GM23338 (cell line): Measurements from ENCODE around the gene HMGCL. TPM values are rescaled to one million over a fixed set of nuclear protein-coding genes. Genes with fewer than 3 reads are reported as not detected.

ENCODE experiments used
- ATAC-seq: fragments of 200-7000 bp; cut with Tn5 transposase; 3 replicates; pipeline ENCODE4 v1.9.1; 2020
- DNase-seq: peaks from one replicate; pipeline ENCODE4 v3.0.0-alpha.2; 2015; ENCODE audit warnings: low spot score
- H2AFZ ChIP-seq: fragments of 200-600 bp; sonication (generic); 2 replicates; pipeline ENCODE4 v1.8.0; 2016; ENCODE audit warnings: antibody characterized with exemption, mild to moderate bottlenecking, moderate library complexity
- H3F3A ChIP-seq: fragments of 200-600 bp; sonication (generic); replicated peaks from 2 replicates; pipeline ENCODE4 v1.8.0; 2017; ENCODE audit warnings: antibody characterized with exemption, mixed run types, low read depth
- H3K27ac ChIP-seq: fragments of 200-600 bp; sonication (generic); 2 replicates; pipeline ENCODE4 v1.6.1; 2016; ENCODE audit warnings: low read depth
- H3K27me3 ChIP-seq: fragments of 200-600 bp; sonication (generic); 2 replicates; pipeline ENCODE4 v1.8.0; 2016; ENCODE audit warnings: mild to moderate bottlenecking, mixed run types, moderate library complexity; ENCODE audit not compliant: insufficient read depth
- H3K36me3 ChIP-seq: fragments of 200-600 bp; sonication (generic); 2 replicates; pipeline ENCODE4 v1.8.0; 2016; ENCODE audit warnings: mild to moderate bottlenecking; ENCODE audit not compliant: insufficient read depth
- H3K4me1 ChIP-seq: fragments of 200-600 bp; sonication (generic); 2 replicates; pipeline ENCODE4 v1.8.0; 2016; ENCODE audit warnings: mild to moderate bottlenecking, moderate library complexity; ENCODE audit not compliant: insufficient read depth
- H3K4me2 ChIP-seq: fragments of 200-600 bp; sonication (generic); 2 replicates; pipeline ENCODE4 v1.7.1; 2017; ENCODE audit warnings: mixed run types
- H3K4me3 ChIP-seq: fragments of 200-600 bp; sonication (generic); 2 replicates; pipeline ENCODE4 v1.6.1; 2016; ENCODE audit warnings: mixed run types
- H3K79me2 ChIP-seq: fragments of 200-600 bp; sonication (generic); replicated peaks from 2 replicates; pipeline ENCODE4 v1.8.0; 2017; ENCODE audit warnings: mild to moderate bottlenecking; ENCODE audit not compliant: insufficient read depth
- H3K9me2 ChIP-seq: fragments of 200-600 bp; sonication (generic); 2 replicates; pipeline ENCODE4 v1.8.0; 2017; ENCODE audit not compliant: insufficient read depth
- H4K20me1 ChIP-seq: fragments of 200-600 bp; sonication (generic); replicated peaks from 2 replicates; pipeline ENCODE4 v1.8.0; 2017; ENCODE audit warnings: mild to moderate bottlenecking; ENCODE audit not compliant: insufficient read depth
- H3K27ac Mint-ChIP-seq: 2 replicates; pipeline ENCODE4 v1.8.0; 2020; ENCODE audit warnings: inconsistent platforms, mild to moderate bottlenecking, moderate library complexity, mixed read lengths
- H3K27me3 Mint-ChIP-seq: 3 replicates; pipeline ENCODE4 v1.8.0; 2022; ENCODE audit warnings: low read depth, mild to moderate bottlenecking, moderate library complexity, mixed read lengths, inconsistent platforms; ENCODE audit not compliant: insufficient read depth, poor library complexity
- H3K36me3 Mint-ChIP-seq: 3 replicates; pipeline ENCODE4 v1.8.0; 2021; ENCODE audit warnings: low read depth, mild to moderate bottlenecking, inconsistent platforms, moderate library complexity, mixed read lengths
- H3K4me1 Mint-ChIP-seq: 3 replicates; pipeline ENCODE4 v1.8.0; 2020; ENCODE audit warnings: mild to moderate bottlenecking, inconsistent platforms, mixed read lengths
- H3K4me3 Mint-ChIP-seq: 3 replicates; pipeline ENCODE4 v1.8.0; 2021; ENCODE audit warnings: moderate library complexity, mild to moderate bottlenecking, inconsistent platforms, mixed read lengths
- H3K9me3 Mint-ChIP-seq: 3 replicates; pipeline ENCODE4 v1.8.0; 2020; ENCODE audit warnings: moderate library complexity, mild to moderate bottlenecking, inconsistent platforms, mixed read lengths
- CREB1 ChIP-seq: fragments of 250-450 bp; sonication (Bioruptor Pico); IDR thresholded peaks from 2 replicates; pipeline ENCODE4 v1.5.0; 2020; ENCODE audit warnings: low read depth, mild to moderate bottlenecking, moderate library complexity
- EZH2 ChIP-seq: fragments of 200-600 bp; sonication (generic); IDR thresholded peaks from one replicate; pipeline ENCODE4 v1.8.0; 2017; ENCODE audit warnings: antibody characterized with exemption, mild to moderate bottlenecking, low read depth; ENCODE audit not compliant: unreplicated experiment
- EZH2phosphoT487 ChIP-seq: fragments of 200-600 bp; sonication (generic); IDR thresholded peaks from one replicate; pipeline ENCODE4 v1.8.1; 2018; ENCODE audit warnings: antibody characterized with exemption; ENCODE audit not compliant: unreplicated experiment
- JUNB ChIP-seq: IDR thresholded peaks from one replicate; pipeline ENCODE4 v1.6.1; 2016; ENCODE audit warnings: antibody characterized with exemption; ENCODE audit not compliant: unreplicated experiment
- NANOG ChIP-seq: IDR thresholded peaks from 2 replicates; pipeline ENCODE4 v1.6.1; 2016; ENCODE audit warnings: antibody characterized with exemption, borderline replicate concordance
- POLR2AphosphoS5 ChIP-seq: IDR thresholded peaks from 2 replicates; pipeline ENCODE4 v1.6.1; 2016; ENCODE audit warnings: antibody characterized with exemption, low read depth
- STAT1 ChIP-seq: IDR thresholded peaks from one replicate; pipeline ENCODE4 v1.6.1; 2016; ENCODE audit warnings: antibody characterized with exemption; ENCODE audit not compliant: unreplicated experiment
- polyA plus RNA-seq: library from polyadenylated mRNA; unstranded; fragments of >200 nt; fragmentation: Nextera tagmentation; extraction: Ambion mirVana; gene quantifications from 2 replicates; pipeline ENCODE4 v1.2.1, GENCODE V29; 2016
- total RNA-seq: library from RNA; depleted of rRNA; stranded (reverse); fragments of >200 nt; shearing (Covaris generic); gene quantifications from 2 replicates; pipeline ENCODE4 v1.2.3, GENCODE V29; 2014
- TF ChIP-seq, protein P1 (sequence below): IDR thresholded peaks from 2 replicates; pipeline ENCODE4 v1.6.1; 2016; ENCODE audit warnings: antibody characterized with exemption
- TF ChIP-seq, protein P2 (sequence below): IDR thresholded peaks from one replicate; pipeline ENCODE4 v1.6.1; 2018; ENCODE audit warnings: antibody characterized with exemption; ENCODE audit not compliant: unreplicated experiment
- TF ChIP-seq, protein P3 (sequence below), 2 experiments: fragments of 200-600 bp in 1 of 2; sonication (generic) in 1 of 2; conservative IDR thresholded peaks; 2 replicates each; pipeline versions ENCODE4 v1.5.1 to v1.6.1; 2016 to 2017; ENCODE audit warnings: antibody characterized with exemption in 2 of 2, low read depth in 2 of 2, mild to moderate bottlenecking in 2 of 2, moderate library complexity in 1 of 2

The HMGCL gene
- total and polyA plus RNA-seq, 2 experiments from 2014 or later, result 11.6 to 13.7 TPM

DNA sequence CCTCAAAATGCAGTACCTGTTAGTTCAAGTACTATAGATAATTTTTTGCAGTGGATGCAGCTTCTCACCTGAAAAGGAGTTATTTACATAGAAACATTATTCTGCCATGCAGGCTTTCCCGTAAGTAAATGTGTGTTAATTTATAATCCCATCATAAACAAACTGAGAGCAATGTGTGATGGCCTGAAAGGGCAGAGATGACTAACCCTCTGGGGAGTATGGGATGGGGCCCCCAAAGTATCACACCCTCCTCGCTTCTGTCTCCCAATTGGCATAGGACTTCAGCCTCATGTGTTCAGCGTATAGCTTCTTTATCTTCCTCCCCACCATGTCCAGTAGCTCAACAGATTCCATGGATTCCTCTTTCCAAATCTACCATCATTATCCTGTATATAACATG, 7.6 kb downstream of the HMGCL start:
- no peaks in the 10 kb centered on the region for H3K36me3 Mint-ChIP-seq
- H3K4me3 Mint-ChIP-seq, result no peak overlapping the region
- Histone ChIP-seq H3K9me2 (no peaks in the 10 kb centered on the region), H3K4me1 (no peaks in the 10 kb centered on the region), H3K4me3 (no peak overlapping the region), H3K36me3 (no peaks in the 10 kb centered on the region), H4K20me1 (no peaks in the 10 kb centered on the region), H2AFZ (no peak overlapping the region), H3K79me2 (no peaks in the 10 kb centered on the region), H3K4me2 (no peak overlapping the region), H3K27ac (no peak overlapping the region), H3K27me3 (no peaks in the 10 kb centered on the region), H3F3A (no peaks in the 10 kb centered on the region)
- peaks cover 5% of the 10 kb centered on the region for H3K27me3 Mint-ChIP-seq
- no peaks in the 10 kb centered on the region; the same call in 2 of the 3 replicates for H3K9me3 Mint-ChIP-seq
- no peak for DNase-seq
- TF ChIP-seq NANOG (no peak), POLR2AphosphoS5 (no peak), JUNB (no peak), CREB1 (CRISPR knock-in tag) (no peak), STAT1 (no peak), EZH2 (no peak)
- TF ChIP-seq, protein P1, sequence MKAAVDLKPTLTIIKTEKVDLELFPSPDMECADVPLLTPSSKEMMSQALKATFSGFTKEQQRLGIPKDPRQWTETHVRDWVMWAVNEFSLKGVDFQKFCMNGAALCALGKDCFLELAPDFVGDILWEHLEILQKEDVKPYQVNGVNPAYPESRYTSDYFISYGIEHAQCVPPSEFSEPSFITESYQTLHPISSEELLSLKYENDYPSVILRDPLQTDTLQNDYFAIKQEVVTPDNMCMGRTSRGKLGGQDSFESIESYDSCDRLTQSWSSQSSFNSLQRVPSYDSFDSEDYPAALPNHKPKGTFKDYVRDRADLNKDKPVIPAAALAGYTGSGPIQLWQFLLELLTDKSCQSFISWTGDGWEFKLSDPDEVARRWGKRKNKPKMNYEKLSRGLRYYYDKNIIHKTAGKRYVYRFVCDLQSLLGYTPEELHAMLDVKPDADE, result no peak
- ATAC-seq, result no peak
- no peak overlapping the region for H3K27ac Mint-ChIP-seq
- H3K4me1 Mint-ChIP-seq, result no peaks in the 10 kb centered on the region

DNA sequence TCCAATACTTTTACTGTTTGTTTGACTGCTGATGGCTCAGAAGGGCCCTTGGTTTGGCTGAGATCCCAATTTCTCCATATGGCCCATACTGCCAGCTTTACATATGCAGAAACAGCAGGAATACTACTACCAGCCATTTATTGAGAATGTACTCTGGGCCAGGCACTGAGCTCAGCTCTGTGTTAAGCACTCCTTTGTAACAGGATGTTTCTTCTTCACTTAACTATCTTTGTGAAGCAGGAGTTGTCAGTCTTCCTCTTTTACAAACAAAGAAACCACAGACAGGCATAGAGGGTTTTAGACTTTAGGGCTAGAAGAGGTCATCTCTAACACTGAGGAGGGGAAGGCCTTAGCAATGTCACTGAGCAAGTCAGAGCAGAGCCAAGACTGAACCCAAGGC, 8.3 kb downstream of the HMGCL start:
- no peaks in the 10 kb centered on the region for H3K4me1 ChIP-seq
- no peak overlapping the region for H3K27ac ChIP-seq
- no peaks in the 10 kb centered on the region for H4K20me1 ChIP-seq
- H3K79me2 ChIP-seq, result no peaks in the 10 kb centered on the region
- no peaks in the 10 kb centered on the region for H3K4me1 Mint-ChIP-seq
- H2AFZ ChIP-seq, result no peak overlapping the region
- H3K27me3 Mint-ChIP-seq, result peaks cover 5% of the 10 kb centered on the region
- no peak overlapping the region for H3K27ac Mint-ChIP-seq
- no peak for ATAC-seq
- no peak overlapping the region for H3K4me3 ChIP-seq
- H3K27me3 ChIP-seq, result no peaks in the 10 kb centered on the region
- H3K9me3 Mint-ChIP-seq, result no peaks in the 10 kb centered on the region; the same call in 2 of the 3 replicates
- H3K36me3 ChIP-seq, result no peaks in the 10 kb centered on the region
- no peaks in the 10 kb centered on the region for H3F3A ChIP-seq
- H3K4me3 Mint-ChIP-seq, result no peak overlapping the region
- H3K36me3 Mint-ChIP-seq, result no peaks in the 10 kb centered on the region
- no peaks in the 10 kb centered on the region for H3K9me2 ChIP-seq
- no peak for DNase-seq
- H3K4me2 ChIP-seq, result no peak overlapping the region
- TF ChIP-seq, protein P2, sequence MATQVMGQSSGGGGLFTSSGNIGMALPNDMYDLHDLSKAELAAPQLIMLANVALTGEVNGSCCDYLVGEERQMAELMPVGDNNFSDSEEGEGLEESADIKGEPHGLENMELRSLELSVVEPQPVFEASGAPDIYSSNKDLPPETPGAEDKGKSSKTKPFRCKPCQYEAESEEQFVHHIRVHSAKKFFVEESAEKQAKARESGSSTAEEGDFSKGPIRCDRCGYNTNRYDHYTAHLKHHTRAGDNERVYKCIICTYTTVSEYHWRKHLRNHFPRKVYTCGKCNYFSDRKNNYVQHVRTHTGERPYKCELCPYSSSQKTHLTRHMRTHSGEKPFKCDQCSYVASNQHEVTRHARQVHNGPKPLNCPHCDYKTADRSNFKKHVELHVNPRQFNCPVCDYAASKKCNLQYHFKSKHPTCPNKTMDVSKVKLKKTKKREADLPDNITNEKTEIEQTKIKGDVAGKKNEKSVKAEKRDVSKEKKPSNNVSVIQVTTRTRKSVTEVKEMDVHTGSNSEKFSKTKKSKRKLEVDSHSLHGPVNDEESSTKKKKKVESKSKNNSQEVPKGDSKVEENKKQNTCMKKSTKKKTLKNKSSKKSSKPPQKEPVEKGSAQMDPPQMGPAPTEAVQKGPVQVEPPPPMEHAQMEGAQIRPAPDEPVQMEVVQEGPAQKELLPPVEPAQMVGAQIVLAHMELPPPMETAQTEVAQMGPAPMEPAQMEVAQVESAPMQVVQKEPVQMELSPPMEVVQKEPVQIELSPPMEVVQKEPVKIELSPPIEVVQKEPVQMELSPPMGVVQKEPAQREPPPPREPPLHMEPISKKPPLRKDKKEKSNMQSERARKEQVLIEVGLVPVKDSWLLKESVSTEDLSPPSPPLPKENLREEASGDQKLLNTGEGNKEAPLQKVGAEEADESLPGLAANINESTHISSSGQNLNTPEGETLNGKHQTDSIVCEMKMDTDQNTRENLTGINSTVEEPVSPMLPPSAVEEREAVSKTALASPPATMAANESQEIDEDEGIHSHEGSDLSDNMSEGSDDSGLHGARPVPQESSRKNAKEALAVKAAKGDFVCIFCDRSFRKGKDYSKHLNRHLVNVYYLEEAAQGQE, result no peak
- TF ChIP-seq EZH2phosphoT487 (no peak), POLR2AphosphoS5 (no peak), JUNB (no peak)
- TF ChIP-seq, protein P3, sequence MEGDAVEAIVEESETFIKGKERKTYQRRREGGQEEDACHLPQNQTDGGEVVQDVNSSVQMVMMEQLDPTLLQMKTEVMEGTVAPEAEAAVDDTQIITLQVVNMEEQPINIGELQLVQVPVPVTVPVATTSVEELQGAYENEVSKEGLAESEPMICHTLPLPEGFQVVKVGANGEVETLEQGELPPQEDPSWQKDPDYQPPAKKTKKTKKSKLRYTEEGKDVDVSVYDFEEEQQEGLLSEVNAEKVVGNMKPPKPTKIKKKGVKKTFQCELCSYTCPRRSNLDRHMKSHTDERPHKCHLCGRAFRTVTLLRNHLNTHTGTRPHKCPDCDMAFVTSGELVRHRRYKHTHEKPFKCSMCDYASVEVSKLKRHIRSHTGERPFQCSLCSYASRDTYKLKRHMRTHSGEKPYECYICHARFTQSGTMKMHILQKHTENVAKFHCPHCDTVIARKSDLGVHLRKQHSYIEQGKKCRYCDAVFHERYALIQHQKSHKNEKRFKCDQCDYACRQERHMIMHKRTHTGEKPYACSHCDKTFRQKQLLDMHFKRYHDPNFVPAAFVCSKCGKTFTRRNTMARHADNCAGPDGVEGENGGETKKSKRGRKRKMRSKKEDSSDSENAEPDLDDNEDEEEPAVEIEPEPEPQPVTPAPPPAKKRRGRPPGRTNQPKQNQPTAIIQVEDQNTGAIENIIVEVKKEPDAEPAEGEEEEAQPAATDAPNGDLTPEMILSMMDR (conservative IDR thresholded peaks at IDR 0.05; ENCODE audit: low read depth in 2 of 2), result no peak
